ENCODE results near the gene FGF14. TPM values are rescaled to one million over a fixed set of nuclear protein-coding genes. Genes with fewer than 3 reads are reported as not detected.

Gene FGF14
- total RNA-seq, 2 experiments from 2014 or later, result not detected

- Histone ChIP-seq H3K4me2 (ENCODE audit: low read length) (no peak overlapping the region), H3K4me1 (ENCODE audit: insufficient read depth, low read length, poor library complexity, severe bottlenecking) (no peaks in the 10 kb centered on the region), H3K9me3 (ENCODE audit: low read length) (no peaks in the 10 kb centered on the region), H3K36me3 (ENCODE audit: insufficient read depth, low read length) (no peaks in the 10 kb centered on the region), H4K20me1 (ENCODE audit: insufficient read depth, low read length) (no peaks in the 10 kb centered on the region), H2AFZ (ENCODE audit: low read length) (no peak overlapping the region), H3K9me2 (ENCODE audit: insufficient read depth, low read length) (no peaks in the 10 kb centered on the region), H3K79me2 (ENCODE audit: insufficient read depth, low read depth, low read length) (no peaks in the 10 kb centered on the region), H3K4me3 (ENCODE audit: low read depth, low read length, poor library complexity, severe bottlenecking) (no peak overlapping the region), H3K27ac (ENCODE audit: low read depth, low read length, poor library complexity, severe bottlenecking) (no peak overlapping the region)
- no peak for DNase-seq (ENCODE audit: low spot score)
- no TSS peak for BruUV-seq (replicated peaks)
- no peak for TF ChIP-seq CTCF (conservative IDR thresholded peaks at IDR 0.05; ENCODE audit: low read length)
- intact Hi-C loops (cut with micrococcal nuclease; ENCODE audit: unreplicated experiment), result no loop called here
- POLR2A ChIA-PET, result no interaction called here
- CTCF ChIA-PET (ENCODE audit: unreplicated experiment), result no interaction called here
These were observed 362.6 kb downstream of the FGF14 start for GRCh38 chr13:102039264-102039663.

GRCh38 chr13:102038787-102039186 is 363.1 kb downstream of the FGF14 start:
- Histone ChIP-seq H3K4me2 (ENCODE audit: low read length) (no peak overlapping the region), H3K4me3 (ENCODE audit: low read depth, low read length, poor library complexity, severe bottlenecking) (no peak overlapping the region), H3K9me2 (ENCODE audit: insufficient read depth, low read length) (no peaks in the 10 kb centered on the region), H3K4me1 (ENCODE audit: insufficient read depth, low read length, poor library complexity, severe bottlenecking) (no peaks in the 10 kb centered on the region), H3K79me2 (ENCODE audit: insufficient read depth, low read depth, low read length) (no peaks in the 10 kb centered on the region), H4K20me1 (ENCODE audit: insufficient read depth, low read length) (no peaks in the 10 kb centered on the region), H3K27ac (ENCODE audit: low read depth, low read length, poor library complexity, severe bottlenecking) (no peak overlapping the region), H2AFZ (ENCODE audit: low read length) (no peak overlapping the region), H3K9me3 (ENCODE audit: low read length) (no peaks in the 10 kb centered on the region), H3K36me3 (ENCODE audit: insufficient read depth, low read length) (no peaks in the 10 kb centered on the region)
- intact Hi-C loops (cut with micrococcal nuclease; ENCODE audit: unreplicated experiment), result no loop called here
- DNase-seq (ENCODE audit: low spot score), result no peak
- BruUV-seq (replicated peaks), result no TSS peak
- ChIA-PET CTCF (ENCODE audit: unreplicated experiment) (no interaction called here), POLR2A (no interaction called here)
- TF ChIP-seq EZH2phosphoT487 (IDR thresholded peaks at IDR 0.05; ENCODE audit: borderline replicate concordance, low read depth, low read length), result no peak
- TF ChIP-seq CTCF (conservative IDR thresholded peaks at IDR 0.05; ENCODE audit: low read length), result no peak

GRCh38 chr13:102035969-102036368 is 365.9 kb downstream of the FGF14 start:
- no peak for TF ChIP-seq EZH2phosphoT487 (IDR thresholded peaks at IDR 0.05; ENCODE audit: borderline replicate concordance, low read depth, low read length)
- TF ChIP-seq CTCF (conservative IDR thresholded peaks at IDR 0.05; ENCODE audit: low read length), result no peak
- BruUV-seq (replicated peaks), result no TSS peak
- no peak overlapping the region for H3K4me2 ChIP-seq (ENCODE audit: low read length)
- H3K36me3 ChIP-seq (ENCODE audit: insufficient read depth, low read length), result no peaks in the 10 kb centered on the region
- H3K9me3 ChIP-seq (ENCODE audit: low read length), result no peaks in the 10 kb centered on the region
- H2AFZ ChIP-seq (ENCODE audit: low read length), result no peak overlapping the region
- ChIA-PET CTCF (ENCODE audit: unreplicated experiment) (no interaction called here), POLR2A (interaction anchor here (0.6 kb wide), 1 partner anchor 150 kb away, joined by 3 read pairs; no protein-coding TSS in a partner anchor)
- no peaks in the 10 kb centered on the region for H3K79me2 ChIP-seq (ENCODE audit: insufficient read depth, low read depth, low read length)
- H3K27ac ChIP-seq (ENCODE audit: low read depth, low read length, poor library complexity, severe bottlenecking), result no peak overlapping the region
- no peak overlapping the region for H3K4me3 ChIP-seq (ENCODE audit: low read depth, low read length, poor library complexity, severe bottlenecking)
- H3K4me1 ChIP-seq (ENCODE audit: insufficient read depth, low read length, poor library complexity, severe bottlenecking), result no peaks in the 10 kb centered on the region
- DNase-seq (ENCODE audit: low spot score), result no peak
- intact Hi-C loops (cut with micrococcal nuclease; ENCODE audit: unreplicated experiment), result no loop called here
- H4K20me1 ChIP-seq (ENCODE audit: insufficient read depth, low read length), result no peaks in the 10 kb centered on the region
- no peaks in the 10 kb centered on the region for H3K9me2 ChIP-seq (ENCODE audit: insufficient read depth, low read length)
